Mucosa of rectum (tissue), 2 donors: ENCODE data around the gene OR4X1.
"Not testable (repeated sequence)": the region's sequence is repeated elsewhere in the genome, so short reads cannot be mapped to it uniquely, and the experiment has no call there.

Experiments
- H3K27ac ChIP-seq, 2 donors: one replicate each; pipeline ENCODE4 v1.7.0; 2013; ENCODE audit warnings: inconsistent platforms in 2 of 2, low read depth in 2 of 2, low read length in 2 of 2
- H3K27me3 ChIP-seq, 2 donors: one replicate each; pipeline ENCODE4 v1.7.0; 2013; ENCODE audit warnings: low read length in 2 of 2; ENCODE audit not compliant: control insufficient read depth in 2 of 2, insufficient read depth in 2 of 2
- H3K36me3 ChIP-seq, 2 donors: one replicate each; pipeline ENCODE4 v1.7.0; 2013; ENCODE audit warnings: low read length in 2 of 2; ENCODE audit not compliant: control insufficient read depth in 2 of 2, insufficient read depth in 2 of 2
- H3K4me1 ChIP-seq, 2 donors: one replicate each; pipeline ENCODE4 v1.7.0; 2013; ENCODE audit warnings: low read length in 2 of 2, mild to moderate bottlenecking in 1 of 2; ENCODE audit not compliant: control insufficient read depth in 2 of 2, insufficient read depth in 2 of 2
- H3K4me3 ChIP-seq, 2 donors: one replicate each; pipeline ENCODE4 v1.7.0; 2013; ENCODE audit warnings: low read length in 2 of 2
- H3K9ac ChIP-seq, 2 donors: one replicate each; pipeline ENCODE4 v1.7.0; 2013; ENCODE audit warnings: low read length in 2 of 2, low read depth in 1 of 2, mild to moderate bottlenecking in 1 of 2
- H3K9me3 ChIP-seq, 2 donors: one replicate each; pipeline ENCODE4 v1.7.0; 2013; ENCODE audit warnings: low read length in 2 of 2; ENCODE audit not compliant: control insufficient read depth in 2 of 2
- donor health status: healthy.
- donor health status: Normal muscosa, but diverticular disease.

OR4X1 gene, protein sequence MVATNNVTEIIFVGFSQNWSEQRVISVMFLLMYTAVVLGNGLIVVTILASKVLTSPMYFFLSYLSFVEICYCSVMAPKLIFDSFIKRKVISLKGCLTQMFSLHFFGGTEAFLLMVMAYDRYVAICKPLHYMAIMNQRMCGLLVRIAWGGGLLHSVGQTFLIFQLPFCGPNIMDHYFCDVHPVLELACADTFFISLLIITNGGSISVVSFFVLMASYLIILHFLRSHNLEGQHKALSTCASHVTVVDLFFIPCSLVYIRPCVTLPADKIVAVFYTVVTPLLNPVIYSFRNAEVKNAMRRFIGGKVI

DNA sequence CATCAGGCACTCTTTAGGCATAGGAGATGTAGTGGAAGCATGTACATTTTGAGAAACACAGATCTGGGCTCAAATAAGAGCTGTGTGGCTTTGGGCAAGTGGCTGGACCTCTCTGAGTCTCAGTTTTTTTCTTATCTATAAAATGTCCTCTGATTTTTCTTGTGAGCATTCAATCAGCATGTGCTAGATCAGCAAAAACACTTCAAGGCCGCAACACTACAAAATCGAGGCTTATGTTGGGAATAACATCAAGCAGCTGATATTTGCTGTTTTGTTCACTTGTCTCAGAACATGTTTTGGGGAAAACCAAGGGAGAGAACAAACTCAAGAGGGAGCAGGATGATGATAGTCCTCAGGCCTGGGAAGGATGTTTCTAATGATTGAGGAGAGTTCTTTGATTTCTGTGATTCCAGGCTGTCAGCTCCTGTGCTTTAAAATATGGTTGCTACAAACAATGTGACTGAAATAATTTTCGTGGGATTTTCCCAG is at the start of gene OR4X1:
OR4X1 (plus strand) TSS at position 439 of the 489 bp plus-strand sequence; CDS start at position 439, 0 bp downstream.
- Histone ChIP-seq H3K9ac (no peak within 1 kb of the TSS), H3K4me3 (no peak within 1 kb of the TSS), H3K9me3 (peaks cover 0 to 2% of the 10 kb centered on the region in 2 donors), H3K4me1 (no peaks in the 10 kb centered on the region), H3K36me3 (no peaks in the 10 kb centered on the region), H3K27me3 (no peaks in the 10 kb centered on the region), H3K27ac (no peak within 1 kb of the TSS)

DNA sequence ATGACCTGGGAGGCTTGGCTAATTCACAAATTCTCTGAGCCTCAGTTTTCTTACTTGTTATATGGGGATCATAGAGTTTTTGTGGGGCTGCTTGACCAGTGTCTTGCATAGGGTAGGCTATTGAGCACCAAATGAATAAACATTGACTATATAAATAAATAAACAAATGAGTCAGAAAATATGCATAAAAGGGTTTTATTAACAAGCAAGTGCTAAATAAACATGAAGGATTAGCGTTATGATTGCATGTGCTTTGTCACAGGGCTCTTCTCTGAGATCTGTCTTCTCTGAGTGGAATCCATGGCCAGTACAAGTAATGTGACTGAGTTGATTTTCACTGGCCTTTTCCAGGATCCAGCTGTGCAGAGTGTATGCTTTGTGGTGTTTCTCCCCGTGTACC is 47.2 kb upstream of the OR4X1 start, which contains the start of gene OR4B1:
OR4B1 (plus strand) TSS at position 301 of the 400 bp plus-strand sequence; CDS start at position 301, 0 bp downstream.
- no peaks in the 10 kb centered on the region for H3K9me3 ChIP-seq
- H3K27me3 ChIP-seq: no peaks in the 10 kb centered on the region
- no peak within 1 kb of the TSS for H3K27ac ChIP-seq
- no peaks in the 10 kb centered on the region for H3K4me1 ChIP-seq
- H3K9ac ChIP-seq: no peak within 1 kb of the TSS
- H3K4me3 ChIP-seq: no peak within 1 kb of the TSS
- no peaks in the 10 kb centered on the region for H3K36me3 ChIP-seq

DNA sequence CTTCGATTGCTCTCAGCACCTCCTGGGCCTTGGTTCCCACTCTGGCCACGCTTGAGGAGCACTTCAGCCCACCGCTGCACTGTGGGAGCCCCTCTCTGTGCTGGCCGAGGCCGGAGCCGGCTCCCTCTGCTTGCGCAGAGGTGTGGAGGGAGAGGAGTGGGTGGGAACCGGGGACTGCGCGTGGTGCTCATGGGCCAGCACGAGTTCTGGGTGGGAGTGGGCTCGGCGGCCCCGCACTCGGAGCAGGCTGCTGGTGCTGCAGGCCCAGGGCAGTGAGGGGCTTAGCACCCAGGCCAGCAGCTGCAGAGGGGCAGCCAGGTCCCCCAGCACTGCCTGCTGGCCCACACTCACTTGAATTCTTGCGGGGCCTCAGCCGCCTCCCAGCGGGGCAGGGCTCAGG is 34.9 kb upstream of the OR4X1 start:
- Histone ChIP-seq H3K9ac (no peak overlapping the region), H3K27me3 (no peaks in the 10 kb centered on the region)

DNA sequence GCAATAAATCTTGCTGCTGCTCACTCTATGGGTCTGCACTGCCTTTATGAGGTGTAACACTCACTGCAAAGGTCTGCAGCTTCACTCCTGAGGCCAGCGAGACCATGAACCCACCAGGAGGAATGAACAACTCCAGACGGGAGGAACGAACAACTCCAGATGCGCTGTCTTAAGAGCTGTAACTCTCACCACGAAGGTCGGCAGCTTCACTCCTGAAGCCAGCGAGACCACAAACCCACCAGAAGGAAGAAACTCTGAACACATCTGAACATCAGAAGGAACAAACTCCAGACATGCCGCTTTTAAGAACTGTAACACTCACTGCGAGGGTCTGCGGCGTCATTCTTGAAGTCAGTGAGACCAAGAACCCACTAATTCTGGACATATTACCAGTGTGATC is 33.6 kb upstream of the OR4X1 start:
- not testable (repeated sequence) for H3K9me3 ChIP-seq, H3K4me3 ChIP-seq, H3K36me3 ChIP-seq, H3K27ac ChIP-seq, H3K27me3 ChIP-seq, H3K9ac ChIP-seq, H3K4me1 ChIP-seq

More for the DNA sequence above, 34.9 kb upstream of the OR4X1 start:
- Histone ChIP-seq H3K9me3 (no peaks in the 10 kb centered on the region), H3K27ac (no peak overlapping the region), H3K4me3 (no peak overlapping the region), H3K4me1 (no peaks in the 10 kb centered on the region), H3K36me3 (no peaks in the 10 kb centered on the region)

DNA sequence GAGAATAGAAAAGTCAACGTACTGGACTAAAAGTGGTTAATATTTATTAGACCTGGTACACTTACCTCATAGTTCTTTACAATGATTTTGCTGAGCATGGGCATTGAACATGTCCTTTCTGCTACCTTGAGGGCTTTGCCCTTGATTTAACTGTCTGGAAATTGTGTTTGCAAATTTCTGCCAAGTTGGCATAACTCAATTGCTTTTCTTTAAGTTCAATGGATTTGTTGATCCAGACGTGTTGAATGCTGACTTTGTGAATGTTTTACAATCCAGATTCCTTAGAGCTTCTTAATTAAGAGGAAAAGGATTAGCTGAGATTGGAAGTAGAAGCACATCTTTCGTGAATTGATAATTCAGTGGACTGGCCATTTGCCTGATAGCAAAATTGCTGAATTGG is 25.9 kb upstream of the OR4X1 start:
- no peaks in the 10 kb centered on the region for H3K9me3 ChIP-seq
- no peak overlapping the region for H3K9ac ChIP-seq
- H3K36me3 ChIP-seq: no peaks in the 10 kb centered on the region
- no peak overlapping the region for H3K27ac ChIP-seq
- no peaks in the 10 kb centered on the region for H3K27me3 ChIP-seq
- no peaks in the 10 kb centered on the region for H3K4me1 ChIP-seq
- no peak overlapping the region for H3K4me3 ChIP-seq

DNA sequence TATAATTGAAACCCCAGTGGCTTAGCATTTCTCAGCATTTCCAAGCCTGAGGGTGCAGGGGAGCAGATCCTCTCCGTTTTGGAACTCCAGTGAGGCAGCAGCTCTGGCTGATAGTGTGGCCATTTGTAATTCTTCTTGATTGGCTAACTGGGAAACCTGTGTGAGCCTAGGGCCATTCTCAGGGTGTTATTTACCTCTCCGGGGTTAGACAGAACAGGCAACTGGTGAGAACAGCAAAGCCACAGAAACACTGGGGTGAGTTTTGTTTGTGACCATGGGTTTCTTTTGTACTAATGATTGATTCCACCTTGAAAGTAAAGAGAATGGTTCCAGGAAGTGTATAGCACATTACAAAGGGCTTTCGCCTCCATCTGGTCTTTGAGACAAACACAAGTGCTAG is 21.2 kb upstream of the OR4X1 start:
- Histone ChIP-seq H3K4me3 (no peak overlapping the region), H3K36me3 (no peaks in the 10 kb centered on the region), H3K4me1 (no peaks in the 10 kb centered on the region), H3K9ac (no peak overlapping the region), H3K9me3 (no peaks in the 10 kb centered on the region), H3K27ac (no peak overlapping the region), H3K27me3 (no peaks in the 10 kb centered on the region)

DNA sequence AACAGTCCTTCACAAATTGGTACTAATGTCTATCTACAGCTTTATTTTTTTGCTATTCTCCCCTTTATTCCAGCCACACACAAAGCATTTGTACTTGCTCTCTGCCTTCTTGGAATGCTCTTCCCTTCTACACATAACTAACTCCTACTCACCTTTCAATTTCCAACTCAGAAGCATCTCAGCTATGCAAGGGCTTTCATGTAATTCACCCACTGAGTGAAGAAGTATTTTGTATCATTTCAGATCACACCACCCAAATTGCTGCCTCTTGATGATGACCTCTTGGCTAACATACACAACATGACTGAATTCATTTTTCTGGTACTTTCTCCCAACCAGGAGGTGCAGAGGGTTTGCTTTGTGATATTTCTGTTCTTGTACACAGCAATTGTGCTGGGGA is 18.9 kb upstream of the OR4X1 start, which contains the start of gene OR4X2:
OR4X2 (plus strand) TSS at position 301 of the 400 bp plus-strand sequence; CDS start at position 301, 0 bp downstream.
- peaks cover 0 to 3% of the 10 kb centered on the region in 2 donors for H3K9me3 ChIP-seq
- no peak within 1 kb of the TSS for H3K27ac ChIP-seq
- no peaks in the 10 kb centered on the region for H3K27me3 ChIP-seq
- H3K4me3 ChIP-seq: no peak within 1 kb of the TSS
- H3K9ac ChIP-seq: no peak within 1 kb of the TSS
- no peaks in the 10 kb centered on the region for H3K4me1 ChIP-seq
- H3K36me3 ChIP-seq: no peaks in the 10 kb centered on the region

DNA sequence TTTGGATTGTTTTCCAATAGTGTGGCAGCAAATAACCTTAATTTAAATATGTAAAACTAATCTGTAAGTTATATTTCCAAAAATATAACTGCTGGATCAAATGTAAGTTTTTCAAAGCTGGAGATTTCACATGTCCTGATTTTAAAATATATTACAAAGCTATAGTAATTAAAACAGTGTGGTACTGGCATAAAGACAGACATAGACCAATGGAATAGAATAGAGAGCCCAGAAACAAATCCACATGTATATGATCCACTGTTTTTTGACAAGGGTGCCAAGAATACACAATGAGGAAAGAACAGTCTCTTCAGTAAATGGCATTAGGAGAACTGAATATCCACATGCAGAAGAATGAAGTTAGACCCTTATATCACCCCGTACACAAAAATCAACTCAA is 14.8 kb upstream of the OR4X1 start:
- Histone ChIP-seq H3K9ac (no peak overlapping the region), H3K4me1 (no peaks in the 10 kb centered on the region), H3K36me3 (no peaks in the 10 kb centered on the region), H3K9me3 (peaks cover 0 to 3% of the 10 kb centered on the region in 2 donors), H3K27ac (no peak overlapping the region), H3K4me3 (no peak overlapping the region), H3K27me3 (no peaks in the 10 kb centered on the region)

DNA sequence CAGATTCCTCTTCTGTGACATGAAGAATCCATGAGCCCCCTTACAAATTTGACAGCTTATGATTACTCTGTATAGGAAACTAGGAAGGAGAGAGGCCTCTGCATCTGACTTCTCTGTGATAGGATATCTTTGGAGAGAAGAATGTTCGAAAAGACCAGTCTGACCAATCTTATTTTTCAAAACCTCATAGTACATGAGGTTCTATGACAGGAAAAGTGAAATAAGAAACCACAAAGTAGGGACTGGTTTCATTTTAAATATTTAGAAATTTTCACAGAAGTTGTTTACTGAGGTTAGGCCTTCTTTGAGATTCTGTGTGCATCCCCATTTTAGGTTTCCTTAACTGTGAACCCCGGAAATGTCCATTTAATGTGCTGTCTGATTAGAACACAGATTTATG is 2.1 kb upstream of the OR4X1 start:
- no peak overlapping the region for H3K9ac ChIP-seq
- no peaks in the 10 kb centered on the region for H3K4me1 ChIP-seq
- H3K9me3 ChIP-seq: peaks cover 0 to 2% of the 10 kb centered on the region in 2 donors
- H3K27ac ChIP-seq: no peak overlapping the region
- no peak overlapping the region for H3K4me3 ChIP-seq
- H3K36me3 ChIP-seq: no peaks in the 10 kb centered on the region
- H3K27me3 ChIP-seq: no peaks in the 10 kb centered on the region

DNA sequence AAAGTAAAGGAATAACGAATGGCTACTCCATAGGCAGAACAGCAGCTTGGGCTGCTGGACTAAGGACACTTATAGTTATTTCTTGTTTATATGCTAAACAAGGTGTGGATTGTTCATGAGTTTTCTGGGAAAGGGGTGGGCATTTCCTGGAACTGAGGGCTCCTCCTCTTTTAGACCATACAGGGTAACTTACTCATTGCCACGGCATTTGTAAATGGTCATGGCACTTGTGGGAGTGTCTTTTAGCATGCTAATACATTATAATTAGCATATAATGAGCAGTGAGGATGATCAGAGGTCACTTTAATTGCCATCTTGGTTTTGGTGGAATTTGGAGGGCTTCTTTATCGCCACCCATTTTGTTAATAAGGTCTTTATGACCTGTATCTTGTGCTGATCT is 7.0 kb downstream of the OR4X1 start:
- Histone ChIP-seq H3K9me3 (no peaks in the 10 kb centered on the region), H3K9ac (no peak overlapping the region), H3K27ac (no peak overlapping the region), H3K27me3 (no peaks in the 10 kb centered on the region), H3K36me3 (no peaks in the 10 kb centered on the region), H3K4me1 (no peaks in the 10 kb centered on the region), H3K4me3 (no peak overlapping the region)
